ENCODE measurements around the gene FOXQ1. TPM values are rescaled to one million over a fixed set of nuclear protein-coding genes. Genes with fewer than 3 reads are reported as not detected.
A peak's percentile ranks its signal among the peaks of the same experiment; 100 is the strongest.

FOXQ1 gene
- total and polyA plus RNA-seq, 2 of the 13 experiments (the other 11 are each of a cell fraction or from before 2014, with no cell fraction given), result 35.2 to 39.8 TPM

DNA sequence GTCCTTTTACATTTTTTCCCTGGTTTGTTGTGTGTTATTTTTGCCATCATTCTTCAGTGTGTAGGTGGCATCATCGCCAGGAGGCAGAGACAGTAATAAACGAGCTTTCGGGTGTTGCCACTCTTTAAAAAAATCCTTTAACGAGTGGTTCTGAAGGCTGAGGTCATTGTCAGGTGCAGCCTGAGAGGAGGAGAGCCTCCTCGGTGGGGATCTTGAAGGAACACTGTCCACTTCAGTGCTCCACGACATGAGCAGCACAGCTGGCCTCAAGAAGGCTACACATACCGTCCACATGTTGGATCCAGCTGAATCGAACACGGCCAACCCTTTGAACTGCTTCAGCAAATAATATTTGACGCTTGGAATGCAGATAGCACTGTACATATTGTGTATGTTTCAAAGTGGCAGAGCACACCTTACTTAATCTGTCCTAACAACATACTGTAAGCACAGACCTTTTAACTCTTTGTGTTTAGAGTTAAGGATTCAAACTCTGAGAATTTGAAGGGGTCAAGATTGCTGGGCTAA lies 48.0 kb upstream of the FOXQ1 start (continued):
- TF ChIP-seq EP300 (IDR thresholded peaks at IDR 0.05; ENCODE audit: low read depth in 2 of 2, low read length in 2 of 2) (peak; percentile 86 to 97; a peak in 3 of 4 replicates), EP300 (CRISPR knock-in tag; IDR thresholded peaks at IDR 0.05; ENCODE audit: borderline replicate concordance) (peak; percentile 95), ZNF10 (CRISPR knock-in tag; IDR thresholded peaks at IDR 0.05; ENCODE audit: borderline replicate concordance, low read depth) (no peak), ZNF737 (CRISPR knock-in tag; IDR thresholded peaks at IDR 0.05; ENCODE audit: borderline replicate concordance) (no peak), ZNF232 (CRISPR knock-in tag; IDR thresholded peaks at IDR 0.05; ENCODE audit: borderline replicate concordance) (peak; percentile 52), ATM (IDR thresholded peaks at IDR 0.05; ENCODE audit: borderline replicate concordance) (no peak), ELF1 (CRISPR knock-in tag; IDR thresholded peaks at IDR 0.05) (peak; percentile 52; the same call in 1 of the 2 replicates), CEBPB (IDR thresholded peaks at IDR 0.05; ENCODE audit: borderline replicate concordance, low read depth, low read length) (peak; percentile 52; the same call in 1 of the 2 replicates), ZNF350 (CRISPR knock-in tag; IDR thresholded peaks at IDR 0.05; ENCODE audit: borderline replicate concordance, low read depth) (0 out of 2 replicates have a peak, but pooled peaks have one; percentile 42), ZNF564 (CRISPR knock-in tag; IDR thresholded peaks at IDR 0.05) (no peak), ZSCAN30 (CRISPR knock-in tag; IDR thresholded peaks at IDR 0.05) (no peak), JARID2 (CRISPR knock-in tag; IDR thresholded peaks at IDR 0.05; ENCODE audit: insufficient replicate concordance) (no peak), HES4 (CRISPR knock-in tag; IDR thresholded peaks at IDR 0.05; ENCODE audit: borderline replicate concordance) (no peak), XRCC5 (optimal IDR thresholded peaks at IDR 0.05; ENCODE audit: low read length) (no peak), NFKBIZ (CRISPR knock-in tag; IDR thresholded peaks at IDR 0.05) (peak; percentile 83), ZFY (CRISPR knock-in tag; IDR thresholded peaks at IDR 0.05) (no peak), BRCA1 (CRISPR knock-in tag; IDR thresholded peaks at IDR 0.05) (no peak), ZNF850 (CRISPR knock-in tag; conservative IDR thresholded peaks at IDR 0.05) (no peak), CBX1 (IDR thresholded peaks at IDR 0.05; ENCODE audit: low read depth) (peak; percentile 40), RNF2 (conservative IDR thresholded peaks at IDR 0.05; ENCODE audit: low read depth) (0 out of 2 replicates have a peak, but pooled peaks have one; percentile 61), GFI1 (CRISPR knock-in tag; IDR thresholded peaks at IDR 0.05; ENCODE audit: borderline replicate concordance) (no peak)
- TF ChIP-seq, protein P1, sequence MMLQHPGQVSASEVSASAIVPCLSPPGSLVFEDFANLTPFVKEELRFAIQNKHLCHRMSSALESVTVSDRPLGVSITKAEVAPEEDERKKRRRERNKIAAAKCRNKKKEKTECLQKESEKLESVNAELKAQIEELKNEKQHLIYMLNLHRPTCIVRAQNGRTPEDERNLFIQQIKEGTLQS (CRISPR knock-in tag; IDR thresholded peaks at IDR 0.05), result peak; percentile 77
- TF ChIP-seq, protein P2, sequence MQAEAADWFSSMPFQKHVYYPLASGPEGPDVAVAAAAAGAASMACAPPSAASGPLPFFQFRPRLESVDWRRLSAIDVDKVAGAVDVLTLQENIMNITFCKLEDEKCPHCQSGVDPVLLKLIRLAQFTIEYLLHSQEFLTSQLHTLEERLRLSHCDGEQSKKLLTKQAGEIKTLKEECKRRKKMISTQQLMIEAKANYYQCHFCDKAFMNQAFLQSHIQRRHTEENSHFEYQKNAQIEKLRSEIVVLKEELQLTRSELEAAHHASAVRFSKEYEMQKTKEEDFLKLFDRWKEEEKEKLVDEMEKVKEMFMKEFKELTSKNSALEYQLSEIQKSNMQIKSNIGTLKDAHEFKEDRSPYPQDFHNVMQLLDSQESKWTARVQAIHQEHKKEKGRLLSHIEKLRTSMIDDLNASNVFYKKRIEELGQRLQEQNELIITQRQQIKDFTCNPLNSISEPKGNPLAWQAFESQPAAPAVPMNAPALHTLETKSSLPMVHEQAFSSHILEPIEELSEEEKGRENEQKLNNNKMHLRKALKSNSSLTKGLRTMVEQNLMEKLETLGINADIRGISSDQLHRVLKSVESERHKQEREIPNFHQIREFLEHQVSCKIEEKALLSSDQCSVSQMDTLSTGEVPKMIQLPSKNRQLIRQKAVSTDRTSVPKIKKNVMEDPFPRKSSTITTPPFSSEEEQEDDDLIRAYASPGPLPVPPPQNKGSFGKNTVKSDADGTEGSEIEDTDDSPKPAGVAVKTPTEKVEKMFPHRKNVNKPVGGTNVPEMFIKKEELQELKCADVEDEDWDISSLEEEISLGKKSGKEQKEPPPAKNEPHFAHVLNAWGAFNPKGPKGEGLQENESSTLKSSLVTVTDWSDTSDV (CRISPR knock-in tag; IDR thresholded peaks at IDR 0.05), result no peak
- TF ChIP-seq, protein P3, sequence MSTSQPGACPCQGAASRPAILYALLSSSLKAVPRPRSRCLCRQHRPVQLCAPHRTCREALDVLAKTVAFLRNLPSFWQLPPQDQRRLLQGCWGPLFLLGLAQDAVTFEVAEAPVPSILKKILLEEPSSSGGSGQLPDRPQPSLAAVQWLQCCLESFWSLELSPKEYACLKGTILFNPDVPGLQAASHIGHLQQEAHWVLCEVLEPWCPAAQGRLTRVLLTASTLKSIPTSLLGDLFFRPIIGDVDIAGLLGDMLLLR (CRISPR knock-in tag; IDR thresholded peaks at IDR 0.05), result no peak
- TF ChIP-seq, protein P4, sequence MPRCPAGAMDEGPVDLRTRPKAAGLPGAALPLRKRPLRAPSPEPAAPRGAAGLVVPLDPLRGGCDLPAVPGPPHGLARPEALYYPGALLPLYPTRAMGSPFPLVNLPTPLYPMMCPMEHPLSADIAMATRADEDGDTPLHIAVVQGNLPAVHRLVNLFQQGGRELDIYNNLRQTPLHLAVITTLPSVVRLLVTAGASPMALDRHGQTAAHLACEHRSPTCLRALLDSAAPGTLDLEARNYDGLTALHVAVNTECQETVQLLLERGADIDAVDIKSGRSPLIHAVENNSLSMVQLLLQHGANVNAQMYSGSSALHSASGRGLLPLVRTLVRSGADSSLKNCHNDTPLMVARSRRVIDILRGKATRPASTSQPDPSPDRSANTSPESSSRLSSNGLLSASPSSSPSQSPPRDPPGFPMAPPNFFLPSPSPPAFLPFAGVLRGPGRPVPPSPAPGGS (CRISPR knock-in tag; IDR thresholded peaks at IDR 0.05), result peak; percentile 66; the same call in 1 of the 2 replicates
- TF ChIP-seq, protein P5, sequence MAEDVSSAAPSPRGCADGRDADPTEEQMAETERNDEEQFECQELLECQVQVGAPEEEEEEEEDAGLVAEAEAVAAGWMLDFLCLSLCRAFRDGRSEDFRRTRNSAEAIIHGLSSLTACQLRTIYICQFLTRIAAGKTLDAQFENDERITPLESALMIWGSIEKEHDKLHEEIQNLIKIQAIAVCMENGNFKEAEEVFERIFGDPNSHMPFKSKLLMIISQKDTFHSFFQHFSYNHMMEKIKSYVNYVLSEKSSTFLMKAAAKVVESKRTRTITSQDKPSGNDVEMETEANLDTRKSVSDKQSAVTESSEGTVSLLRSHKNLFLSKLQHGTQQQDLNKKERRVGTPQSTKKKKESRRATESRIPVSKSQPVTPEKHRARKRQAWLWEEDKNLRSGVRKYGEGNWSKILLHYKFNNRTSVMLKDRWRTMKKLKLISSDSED (CRISPR knock-in tag; IDR thresholded peaks at IDR 0.05), result no peak
